BJ (cell line): Measurements from ENCODE around the gene RECK. TPM values are rescaled to one million over a fixed set of nuclear protein-coding genes. Genes with fewer than 3 reads are reported as not detected.
"Not testable (repeated sequence)": the region's sequence is repeated elsewhere in the genome, so short reads cannot be mapped to it uniquely, and the experiment has no call there.

Experiments
- CTCF ChIA-PET: fragments of 350-600 bp; formaldehyde crosslinking; extraction: SDS; loops from one replicate; lab custom pipeline; 2021; ENCODE audit warnings: antibody characterized with exemption, inconsistent platforms; lab: Yijun Ruan, JAX
- POLR2A ChIA-PET: fragments of 300-600 bp; sonication (Branson Sonifier 250); formaldehyde crosslinking; extraction: SDS; loops from one replicate; lab custom pipeline; 2021; ENCODE audit warnings: antibody characterized with exemption; lab: Charles Lee
- DNase-seq: peaks from one replicate; pipeline ENCODE4 v3.0.0-alpha.2; 2011; ENCODE audit warnings: low read depth
- H3K27me3 ChIP-seq: 2 replicates; pipeline ENCODE4 v1.6.0; 2011; ENCODE audit warnings: low read length; ENCODE audit not compliant: control insufficient read depth, insufficient read depth
- H3K36me3 ChIP-seq: 2 replicates; pipeline ENCODE4 v1.5.1; 2011; ENCODE audit warnings: low read length; ENCODE audit not compliant: control insufficient read depth, insufficient read depth
- H3K4me3 ChIP-seq: 2 replicates; pipeline ENCODE4 v1.5.1; 2011; ENCODE audit warnings: low read depth, mild to moderate bottlenecking, control low read depth, low read length
- polyA plus RNA-seq: library from polyadenylated mRNA; depleted of rRNA; stranded (reverse); fragments of >200 nt; gene quantifications from 2 replicates; pipeline ENCODE4 v1.2.3, GENCODE V29; 2011
- TF ChIP-seq, protein P1 (sequence below): IDR thresholded peaks from 2 replicates; pipeline ENCODE4 v1.5.1; 2011; ENCODE audit warnings: low read depth, mild to moderate bottlenecking, control low read depth, inconsistent platforms, low read length, moderate library complexity; ENCODE audit not compliant: insufficient read depth

The RECK gene
- polyA plus RNA-seq, 1 experiment, result 59.8 TPM

DNA sequence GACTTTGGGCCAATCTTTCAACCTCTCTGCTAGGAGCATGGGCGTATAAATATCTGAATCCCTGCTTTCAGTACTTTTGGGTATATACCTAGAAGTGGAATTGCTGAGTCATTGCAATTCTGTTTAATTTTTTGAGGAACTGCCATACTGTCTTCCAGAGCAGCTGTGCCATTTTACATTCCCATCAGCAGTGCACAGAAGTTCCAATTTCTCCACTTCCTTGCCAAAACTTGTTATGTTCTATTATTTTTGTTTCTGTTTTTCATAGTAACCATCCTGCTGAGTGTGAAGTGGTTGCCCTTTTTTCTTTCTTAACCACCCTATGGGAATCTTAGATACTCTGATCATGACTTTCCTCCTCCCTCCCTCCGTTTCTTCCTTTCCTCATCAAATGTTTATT lies 121.4 kb downstream of the RECK start:
- no peak for DNase-seq
- H3K4me3 ChIP-seq, result no peak overlapping the region
- ChIA-PET POLR2A (no interaction called here), CTCF (interaction anchor here (0.9 to 1.3 kb wide), 2 partner anchors 134 to 212 kb away, joined by 3 read pairs; no protein-coding TSS in a partner anchor)
- H3K27me3 ChIP-seq, result no peaks in the 10 kb centered on the region
- TF ChIP-seq, protein P1, sequence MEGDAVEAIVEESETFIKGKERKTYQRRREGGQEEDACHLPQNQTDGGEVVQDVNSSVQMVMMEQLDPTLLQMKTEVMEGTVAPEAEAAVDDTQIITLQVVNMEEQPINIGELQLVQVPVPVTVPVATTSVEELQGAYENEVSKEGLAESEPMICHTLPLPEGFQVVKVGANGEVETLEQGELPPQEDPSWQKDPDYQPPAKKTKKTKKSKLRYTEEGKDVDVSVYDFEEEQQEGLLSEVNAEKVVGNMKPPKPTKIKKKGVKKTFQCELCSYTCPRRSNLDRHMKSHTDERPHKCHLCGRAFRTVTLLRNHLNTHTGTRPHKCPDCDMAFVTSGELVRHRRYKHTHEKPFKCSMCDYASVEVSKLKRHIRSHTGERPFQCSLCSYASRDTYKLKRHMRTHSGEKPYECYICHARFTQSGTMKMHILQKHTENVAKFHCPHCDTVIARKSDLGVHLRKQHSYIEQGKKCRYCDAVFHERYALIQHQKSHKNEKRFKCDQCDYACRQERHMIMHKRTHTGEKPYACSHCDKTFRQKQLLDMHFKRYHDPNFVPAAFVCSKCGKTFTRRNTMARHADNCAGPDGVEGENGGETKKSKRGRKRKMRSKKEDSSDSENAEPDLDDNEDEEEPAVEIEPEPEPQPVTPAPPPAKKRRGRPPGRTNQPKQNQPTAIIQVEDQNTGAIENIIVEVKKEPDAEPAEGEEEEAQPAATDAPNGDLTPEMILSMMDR, result no peak
- no peaks in the 10 kb centered on the region for H3K36me3 ChIP-seq

DNA sequence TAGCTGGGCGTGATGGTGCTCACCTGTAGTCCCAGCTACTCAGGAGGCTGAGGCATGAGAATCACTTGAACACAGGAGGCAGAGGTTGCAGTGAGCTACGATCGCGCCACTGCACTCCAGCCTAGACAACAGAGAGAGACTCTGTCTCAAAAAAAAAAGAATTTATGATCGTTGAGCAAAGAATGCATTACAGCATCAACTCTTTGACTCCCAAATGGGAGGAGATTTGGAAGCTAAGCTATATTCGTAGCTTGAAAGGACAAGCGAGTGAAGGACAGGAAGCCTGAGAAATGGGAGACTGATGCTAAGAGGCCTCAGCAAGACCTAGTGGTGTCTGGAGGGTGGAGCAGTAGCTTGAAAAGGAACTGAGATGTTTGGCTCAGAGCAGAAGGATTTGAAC lies 122.2 kb downstream of the RECK start:
- Histone ChIP-seq H3K4me3 (no peak overlapping the region), H3K27me3 (no peaks in the 10 kb centered on the region), H3K36me3 (no peaks in the 10 kb centered on the region)
- no peak for DNase-seq
- ChIA-PET CTCF (interaction anchor here (0.9 to 1.3 kb wide), 2 partner anchors 135 to 213 kb away, joined by 3 read pairs; no protein-coding TSS in a partner anchor), POLR2A (interaction anchor here (0.7 kb wide), 1 partner anchor 10 kb away, joined by 3 read pairs; no protein-coding TSS in a partner anchor)
- TF ChIP-seq, protein P1, result no peak

DNA sequence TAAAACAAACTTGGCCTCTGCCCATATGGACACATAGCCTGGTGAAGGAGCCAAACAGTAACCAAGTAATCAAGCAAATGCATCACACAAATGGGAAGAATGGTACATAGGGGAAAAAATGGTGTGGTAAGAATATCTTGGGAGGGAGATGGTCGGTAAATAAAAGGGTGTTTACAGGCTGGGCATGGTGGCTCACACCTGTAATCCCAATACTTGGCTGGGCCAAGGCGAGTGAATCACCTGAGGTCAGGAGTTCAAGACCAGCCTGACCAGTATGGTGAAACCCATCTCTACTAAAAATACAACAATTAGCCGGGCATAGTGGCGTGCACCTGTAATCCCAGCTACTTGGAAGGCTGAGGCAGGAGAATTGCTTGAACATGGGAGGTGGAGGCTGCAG lies 122.8 kb downstream of the RECK start:
- CTCF ChIA-PET, H3K4me3 ChIP-seq, DNase-seq, H3K36me3 ChIP-seq, H3K27me3 ChIP-seq, POLR2A ChIA-PET: not testable (repeated sequence)

DNA sequence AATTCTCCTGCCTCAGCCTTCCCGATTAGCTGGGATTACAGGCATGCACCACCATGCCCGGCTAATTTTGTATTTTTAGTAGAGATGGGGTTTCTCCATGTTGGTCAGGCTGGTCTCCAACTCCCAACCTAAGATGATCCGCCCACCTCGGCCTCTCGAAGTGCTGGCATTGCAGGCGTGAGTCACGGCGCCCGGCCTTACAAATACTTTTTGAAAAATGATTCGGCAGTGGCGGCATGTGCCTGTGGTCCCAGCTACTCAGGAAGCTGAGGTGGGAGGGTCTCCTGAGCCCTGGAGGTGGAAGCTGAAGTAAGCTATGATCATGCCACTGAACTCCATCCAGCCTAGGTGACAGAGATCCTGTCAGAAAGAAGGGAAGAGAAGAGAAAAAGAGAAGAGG lies 123.4 kb downstream of the RECK start:
- CTCF ChIA-PET, result interaction anchor here (1.6 kb wide), 1 partner anchor 10 kb away, joined by 5 read pairs; no protein-coding TSS in a partner anchor
- H3K4me3 ChIP-seq, H3K27me3 ChIP-seq, POLR2A ChIA-PET, H3K36me3 ChIP-seq, DNase-seq: not testable (repeated sequence)

DNA sequence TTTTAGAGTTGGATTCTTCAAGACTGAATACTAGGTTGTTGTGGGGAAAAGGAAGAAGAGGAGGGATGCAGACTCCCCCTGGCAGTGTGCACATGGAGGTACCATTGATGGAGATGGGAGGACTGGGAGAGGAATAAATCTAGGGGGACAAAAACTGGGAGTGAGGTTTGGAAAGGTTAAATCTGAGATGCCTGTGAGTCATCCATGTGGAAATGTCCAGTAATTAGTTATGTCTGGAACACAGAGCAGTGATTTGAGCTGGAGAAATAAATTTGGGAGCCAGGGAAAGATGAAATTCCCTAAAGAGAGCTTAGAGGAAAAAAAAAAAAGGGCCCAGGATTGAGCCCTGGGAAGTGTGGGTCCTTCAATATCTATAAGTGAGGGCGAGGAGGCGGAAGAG lies 124.5 kb downstream of the RECK start:
- DNase-seq, result no peak
- TF ChIP-seq, protein P1, result no peak
- Histone ChIP-seq H3K4me3 (no peak overlapping the region), H3K36me3 (no peaks in the 10 kb centered on the region; the same call in 1 of the 2 replicates), H3K27me3 (no peaks in the 10 kb centered on the region)
- POLR2A ChIA-PET, result interaction anchor here (0.5 kb wide), 1 partner anchor 209 kb away, joined by 3 read pairs; no protein-coding TSS in a partner anchor
- CTCF ChIA-PET, result interaction anchor here (0.7 to 1.6 kb wide), 2 partner anchors 11 to 153 kb away, joined by 3 to 5 read pairs; no protein-coding TSS in a partner anchor

DNA sequence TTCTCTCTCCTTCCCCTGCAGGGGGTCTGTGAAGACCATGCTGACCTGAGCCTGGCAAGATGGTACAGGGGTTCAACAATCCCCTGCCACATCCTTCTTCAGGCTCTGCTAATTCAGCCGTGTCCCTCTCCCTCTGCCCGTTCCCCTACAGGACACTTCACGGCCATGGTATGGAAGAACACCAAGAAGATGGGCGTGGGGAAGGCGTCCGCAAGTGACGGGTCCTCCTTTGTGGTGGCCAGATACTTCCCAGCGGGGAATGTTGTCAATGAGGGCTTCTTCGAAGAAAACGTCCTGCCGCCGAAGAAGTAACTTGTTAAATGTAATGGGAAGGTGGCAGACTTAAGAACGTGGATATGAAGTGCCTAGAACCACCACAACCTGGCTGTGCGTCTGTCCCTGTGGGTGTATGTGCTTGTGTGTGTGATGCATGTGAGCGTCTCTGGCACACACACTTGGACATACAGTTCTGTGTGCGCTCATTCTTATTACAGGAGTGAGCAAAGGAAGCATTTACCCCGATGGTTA lies 125.6 kb downstream of the RECK start:
- Histone ChIP-seq H3K27me3 (no peaks in the 10 kb centered on the region), H3K36me3 (no peaks in the 10 kb centered on the region; the same call in 1 of the 2 replicates), H3K4me3 (no peak overlapping the region)
- POLR2A ChIA-PET, result no interaction called here
- TF ChIP-seq, protein P1, result no peak
- no peak for DNase-seq
- CTCF ChIA-PET, result interaction anchor here (5.3 kb wide), 1 partner anchor 22 kb away, joined by 77 read pairs; the partner anchor contains the start of gene GLIPR2
